ENCODE data around the gene CDK6.

Gene CDK6

DNA sequence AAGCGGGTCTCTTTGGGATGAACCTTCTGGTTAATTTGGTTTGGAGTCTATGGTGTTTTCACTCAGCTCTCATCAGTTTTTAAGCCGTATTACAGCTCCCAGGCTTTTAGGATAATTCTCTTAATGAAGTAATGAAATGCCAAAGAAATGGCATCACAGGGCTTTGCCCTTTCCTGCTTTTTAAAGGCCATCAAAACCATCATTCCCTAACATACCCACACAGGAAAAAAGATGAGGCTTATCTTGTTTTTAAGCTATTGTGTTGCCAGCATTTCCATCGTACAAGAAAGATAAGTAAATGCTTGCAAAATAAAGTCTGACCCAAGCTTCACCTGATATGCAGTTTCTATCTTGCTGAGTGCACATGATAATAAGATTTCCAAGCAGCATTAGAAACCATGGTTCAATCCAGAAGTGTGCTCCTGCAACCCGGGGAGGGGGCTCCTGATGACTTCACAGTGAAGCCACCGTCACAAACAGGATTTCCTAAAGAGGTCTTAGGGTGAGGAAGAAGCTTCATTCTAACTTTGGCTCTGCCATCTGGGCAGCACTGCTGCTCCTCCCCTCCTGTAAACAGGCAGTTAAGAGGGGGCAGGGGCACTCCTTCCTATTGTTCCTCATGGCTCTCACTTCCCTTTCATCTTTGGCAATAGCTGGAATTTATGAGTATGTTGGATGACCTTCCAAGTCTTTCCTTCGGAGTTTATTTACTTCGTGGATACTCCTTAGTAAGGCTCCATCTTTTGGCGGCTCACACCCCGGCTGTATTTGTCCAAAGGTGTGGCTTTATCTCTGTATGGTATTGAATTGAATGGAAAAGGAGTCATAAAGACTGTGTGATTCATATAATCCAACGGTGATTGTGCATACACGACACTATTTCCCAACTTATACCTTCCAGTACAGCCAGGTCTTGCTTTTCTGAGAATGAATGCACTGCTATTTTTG lies 191.0 kb downstream of the CDK6 start:
- DNase-seq (ENCODE audit: low read depth in 2 of 2), result no peak

DNA sequence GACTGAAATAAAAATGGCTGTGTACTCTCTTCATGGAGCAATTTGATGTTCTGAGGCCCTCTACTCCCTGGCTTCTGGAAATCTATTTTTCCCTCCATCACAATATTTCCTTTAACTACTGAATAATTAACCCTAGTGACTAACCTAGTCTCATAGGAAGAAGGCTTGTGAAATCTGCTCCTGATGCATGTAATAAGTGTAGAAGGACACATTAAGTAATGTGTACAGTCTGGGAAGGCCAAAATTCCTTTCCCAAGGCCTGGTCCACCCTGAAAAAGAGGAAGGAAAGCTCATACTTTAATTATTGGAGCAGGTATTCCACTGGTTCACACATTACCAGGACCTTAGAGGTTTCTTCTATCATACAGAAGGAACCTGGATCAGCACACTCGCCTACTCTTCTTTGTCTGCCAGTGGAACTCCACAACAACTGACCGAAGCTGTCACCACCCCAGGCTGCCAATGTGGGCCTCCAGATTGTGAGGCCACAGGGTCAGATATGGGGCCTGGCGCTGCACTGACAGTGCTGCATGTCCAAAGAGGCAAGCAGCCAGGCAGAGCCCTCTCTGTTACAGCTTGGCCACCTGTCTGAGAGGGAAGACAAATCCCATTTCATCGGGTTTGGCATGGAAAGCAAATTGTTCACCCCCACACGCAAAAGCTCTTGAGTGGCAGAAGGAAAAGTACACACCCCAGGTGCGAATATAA lies 191.8 kb downstream of the CDK6 start:
- no peak for DNase-seq (ENCODE audit: low read depth in 2 of 2)

DNA sequence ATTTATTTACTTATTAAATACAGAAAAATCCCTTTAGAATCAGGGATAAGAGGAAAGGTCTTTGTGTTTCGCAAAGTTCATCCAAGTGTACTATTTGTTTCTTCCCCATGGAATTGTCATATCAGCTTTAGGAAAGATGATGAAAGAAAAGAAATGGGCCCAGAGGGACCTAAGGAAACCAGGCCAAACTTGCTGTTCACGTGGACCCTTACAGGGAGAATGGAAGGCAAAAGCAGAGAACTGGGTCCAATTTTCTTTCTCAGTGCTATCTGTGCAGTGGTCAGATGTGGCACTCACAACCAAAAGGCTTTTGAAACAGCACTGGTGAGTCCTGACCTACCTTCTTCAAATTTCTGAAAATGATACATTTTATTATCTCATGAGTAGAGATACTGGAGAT lies 192.6 kb downstream of the CDK6 start:
- no peak for DNase-seq (ENCODE audit: low read depth in 2 of 2)

DNA sequence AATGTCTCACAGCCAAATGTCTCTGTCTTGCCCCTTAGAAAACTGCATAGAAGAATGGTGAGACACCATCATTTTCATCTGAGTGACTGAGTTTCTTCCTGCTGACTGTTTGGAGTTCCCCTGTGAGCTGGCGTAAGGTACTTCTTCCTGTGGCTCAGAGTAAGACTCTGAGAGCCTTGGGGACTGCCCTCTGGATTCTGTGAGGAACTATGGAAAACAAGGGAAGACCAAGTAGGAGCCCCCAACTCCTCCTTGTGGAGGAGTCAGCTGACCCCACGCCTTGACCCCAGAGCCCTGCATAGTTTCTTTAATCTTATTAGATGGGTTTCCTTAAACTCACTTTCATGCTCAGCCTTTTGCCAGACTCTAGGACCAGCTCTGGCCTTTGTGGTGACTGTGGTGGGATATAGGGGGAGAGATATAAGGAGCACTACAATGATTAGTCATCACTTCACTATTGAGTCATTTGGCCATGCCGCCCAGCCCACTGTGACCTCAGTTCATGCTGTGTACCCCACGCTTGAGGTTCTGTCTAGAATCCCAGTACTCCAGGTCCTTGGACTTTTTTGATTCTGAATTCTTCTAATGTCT lies 194.4 kb downstream of the CDK6 start:
- DNase-seq (ENCODE audit: low read depth in 2 of 2), result no peak

DNA sequence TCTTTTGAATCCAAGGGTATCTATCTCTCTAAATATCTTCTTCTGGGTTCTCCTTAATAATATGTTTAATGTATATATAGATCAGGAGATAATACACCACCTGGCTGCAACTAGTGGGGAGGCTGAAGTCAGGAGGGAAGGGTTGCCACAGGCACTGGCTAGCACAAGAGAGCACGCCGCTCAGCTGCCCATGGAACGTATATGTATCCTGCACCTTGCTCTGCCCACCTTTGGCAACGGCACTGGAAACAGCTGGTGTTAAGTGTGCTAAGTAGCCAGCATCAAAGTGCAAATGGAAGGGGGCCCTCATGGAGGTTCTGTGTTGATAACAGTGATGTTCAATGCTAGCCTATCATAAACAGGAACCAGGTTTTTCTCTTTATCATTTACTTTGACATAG lies 196.4 kb downstream of the CDK6 start:
- no peak for DNase-seq (ENCODE audit: low read depth in 2 of 2)

DNA sequence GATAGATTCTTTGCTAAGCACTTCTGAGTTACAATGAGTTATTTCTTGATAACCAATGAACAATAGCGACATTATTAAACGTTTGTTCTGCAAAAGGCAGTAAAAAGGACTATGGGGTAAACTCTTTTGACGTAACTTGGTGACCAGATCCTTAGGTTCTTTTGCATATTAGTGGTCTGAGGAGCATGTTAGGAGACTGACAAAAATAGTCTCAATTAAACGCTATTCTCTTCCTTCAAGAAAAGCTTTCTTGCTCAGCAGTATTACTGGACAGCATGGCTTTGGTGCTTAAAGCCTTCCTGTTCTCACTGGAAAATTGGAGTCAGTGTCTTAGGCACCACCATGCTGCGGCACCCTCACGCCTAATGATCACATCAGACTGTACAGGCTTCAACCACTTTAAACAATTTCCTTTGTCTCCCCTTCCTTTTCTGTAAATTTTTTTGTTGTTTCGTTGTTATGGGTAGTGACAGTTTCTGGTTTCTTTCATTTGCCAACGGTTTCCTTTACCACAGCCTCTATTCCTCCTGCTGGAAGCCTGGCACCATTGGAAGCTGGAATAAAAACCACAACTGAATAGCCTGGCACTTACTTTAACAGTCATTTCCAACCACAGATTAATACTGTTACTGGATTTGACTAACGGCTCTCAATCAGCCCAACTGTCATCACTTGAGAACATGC lies 197.0 kb downstream of the CDK6 start:
- DNase-seq (ENCODE audit: low read depth in 2 of 2), result no peak

DNA sequence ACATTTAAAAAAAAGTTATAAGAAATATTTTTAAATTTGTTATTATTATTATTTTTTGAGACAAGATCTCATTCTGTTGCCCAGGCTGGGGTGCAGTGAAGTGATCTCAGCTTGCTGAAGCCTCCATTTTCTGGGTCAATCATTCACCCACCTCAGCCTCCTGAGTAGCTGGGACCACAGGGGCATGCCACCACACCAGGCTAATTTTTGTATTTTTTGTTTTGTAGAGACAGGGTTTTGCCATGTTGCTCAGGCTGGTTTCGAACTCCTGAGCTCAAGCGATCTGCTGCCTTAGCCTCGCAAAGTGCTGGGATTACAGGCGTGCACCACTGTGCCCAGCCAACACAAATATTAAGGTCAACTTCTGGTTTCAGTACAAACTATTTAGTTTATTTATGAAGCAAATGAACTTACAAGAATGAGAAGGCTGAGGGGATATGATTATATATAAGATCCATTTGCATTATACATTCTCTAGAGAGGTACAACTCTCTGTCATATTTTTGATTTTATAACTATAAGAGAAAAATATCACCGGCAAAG lies 200.3 kb downstream of the CDK6 start:
- DNase-seq (ENCODE audit: low read depth in 2 of 2), result no peak

DNA sequence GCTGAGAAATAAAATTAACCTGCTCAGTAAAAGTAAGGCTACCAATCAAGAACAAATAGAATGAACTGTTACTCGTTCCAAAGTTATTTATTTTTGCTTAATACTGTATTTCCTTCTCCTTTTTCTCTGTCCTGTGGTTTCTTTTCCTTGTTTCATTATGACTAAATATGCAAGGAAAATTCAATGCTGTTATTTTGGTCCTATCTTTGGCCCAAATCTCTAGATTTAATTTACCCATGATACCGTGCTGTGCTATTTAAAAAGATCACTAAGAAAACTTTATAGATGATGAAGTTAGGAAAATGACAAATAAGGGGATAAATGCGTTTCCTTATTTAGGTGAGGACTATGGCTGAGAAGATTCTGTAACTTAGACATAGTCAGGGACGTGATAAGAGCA lies 200.8 kb downstream of the CDK6 start:
- no peak for DNase-seq (ENCODE audit: low read depth in 2 of 2)

DNA sequence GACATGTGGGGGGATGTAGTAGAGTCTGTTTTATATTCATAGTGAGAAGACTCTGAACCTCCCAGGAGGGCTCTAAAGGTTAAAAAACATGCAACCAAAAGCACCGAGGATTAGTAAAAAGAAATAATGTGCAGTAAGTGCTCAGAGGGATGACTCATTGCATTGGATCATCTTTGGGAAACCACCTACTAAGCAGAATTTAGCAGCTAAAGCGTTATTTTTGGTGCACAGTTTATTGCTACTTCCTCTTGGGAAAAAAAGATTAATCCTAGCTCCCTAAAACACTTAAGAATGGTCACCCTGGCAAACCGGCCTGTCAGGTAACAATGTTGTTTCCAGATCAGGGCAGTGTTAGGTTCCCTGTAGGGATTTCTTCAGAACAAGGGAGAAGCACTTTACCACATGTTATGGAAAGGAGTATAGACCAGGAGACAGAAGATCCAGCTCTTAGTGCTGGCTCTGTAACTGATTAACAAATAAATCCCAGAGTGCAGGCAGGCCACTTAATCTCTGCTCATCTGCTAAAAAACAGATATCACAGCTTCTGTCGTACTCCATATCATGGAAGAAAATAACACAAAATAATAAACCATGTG lies 201.4 kb downstream of the CDK6 start:
- DNase-seq (ENCODE audit: low read depth in 2 of 2), result peak; percentile 61

DNA sequence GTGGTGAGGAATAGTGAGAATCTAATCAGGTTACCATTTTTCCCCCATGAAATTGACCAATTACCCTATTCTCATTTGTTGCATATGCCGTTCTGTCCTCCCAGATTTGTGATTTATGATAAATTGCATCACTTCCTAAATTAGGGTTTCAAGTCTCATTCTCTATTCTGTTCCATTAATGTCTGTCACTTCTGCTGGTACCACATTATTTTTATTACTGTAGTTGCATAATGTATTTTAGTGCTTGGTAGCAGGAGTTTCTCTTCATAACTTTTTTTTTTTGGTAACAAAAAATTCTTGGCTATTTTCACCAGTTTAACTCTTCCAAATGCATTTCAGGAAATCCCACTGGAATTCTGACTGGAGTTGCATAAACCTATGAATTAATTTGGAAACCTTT lies 202.2 kb downstream of the CDK6 start:
- peak in 1 of 2 experiments; percentile 36 for DNase-seq (ENCODE audit: low read depth in 2 of 2)

DNA sequence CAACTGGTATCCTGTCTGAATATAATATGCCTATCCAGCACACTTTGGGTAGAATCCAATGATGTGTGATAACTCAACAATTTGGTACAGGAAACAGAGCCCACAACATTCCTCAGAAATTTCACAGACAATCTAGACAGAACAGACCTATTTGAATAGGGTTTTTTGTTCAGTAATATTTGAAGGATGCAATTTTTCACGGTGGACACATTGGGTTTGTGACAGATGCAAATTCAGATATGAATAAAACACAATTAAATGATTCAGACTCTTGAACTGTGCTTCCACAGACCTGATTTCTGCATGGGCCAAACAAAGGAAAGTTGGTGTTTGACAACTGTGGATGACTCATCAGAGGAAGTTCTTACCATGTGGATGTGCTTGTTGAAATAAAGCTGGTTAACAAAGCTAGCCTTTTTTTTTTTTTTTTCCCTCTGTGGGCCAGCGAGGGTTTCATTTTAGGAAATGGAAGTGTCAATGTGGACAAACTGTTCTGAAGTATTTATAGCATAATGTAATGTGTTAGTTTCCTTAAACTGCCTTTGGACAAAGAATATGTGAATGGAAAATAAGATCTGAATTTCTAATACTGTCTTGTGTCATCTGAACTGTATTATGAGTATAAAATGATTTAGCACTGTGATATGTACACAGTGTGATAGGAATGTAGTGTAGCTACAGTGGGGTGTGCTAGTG lies 203.0 kb downstream of the CDK6 start:
- peak; percentile 80 to 87 for DNase-seq (ENCODE audit: low read depth in 2 of 2)

DNA sequence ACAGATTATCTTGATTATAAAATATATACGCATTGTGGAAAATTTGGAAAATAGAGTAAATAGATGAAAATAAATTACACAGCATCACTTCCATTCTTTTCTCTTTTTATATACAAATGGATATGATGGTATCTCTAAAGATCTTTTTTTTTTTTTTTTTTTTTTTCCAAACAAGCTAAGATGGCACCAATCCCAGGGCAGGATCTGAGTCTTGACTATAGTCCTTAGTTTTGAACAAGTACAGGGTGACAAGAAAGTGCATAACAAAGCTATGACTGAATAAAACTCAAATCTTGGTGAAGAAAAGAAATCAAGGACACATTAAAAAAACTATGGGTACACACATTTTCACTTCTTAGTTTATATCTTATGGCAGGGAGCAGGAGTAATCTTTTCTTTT lies 203.6 kb downstream of the CDK6 start:
- no peak for DNase-seq (ENCODE audit: low read depth in 2 of 2)

DNA sequence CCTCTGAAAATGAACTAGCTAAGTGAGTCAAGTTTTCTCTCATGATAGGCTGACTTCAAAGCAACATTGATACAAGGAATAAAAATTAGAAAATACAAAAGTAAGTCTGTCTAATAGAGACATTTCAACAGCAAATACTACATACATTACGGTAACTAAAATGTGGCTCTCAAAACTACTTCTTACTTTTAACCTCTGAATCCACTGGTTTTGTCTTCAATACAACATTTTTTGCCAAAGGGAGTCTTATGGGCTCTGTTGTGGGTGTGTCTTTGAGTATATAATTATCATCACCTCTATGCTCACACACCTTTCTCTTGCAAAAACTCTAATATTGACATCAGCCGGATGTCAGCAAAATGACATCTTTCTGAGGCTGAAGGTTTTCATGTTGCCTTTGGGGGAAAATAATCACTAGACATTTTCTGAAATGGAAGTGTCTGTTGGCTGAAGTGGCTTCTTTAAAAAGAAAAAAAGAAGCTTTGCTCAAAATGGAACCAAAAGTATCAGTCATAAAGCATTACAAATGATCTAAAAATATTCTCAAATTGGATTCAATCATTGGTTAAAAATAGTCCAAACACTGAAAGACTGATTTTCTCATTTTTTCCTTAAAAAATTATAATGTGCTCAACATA lies 204.4 kb downstream of the CDK6 start:
- DNase-seq (ENCODE audit: low read depth in 2 of 2), result no peak

DNA sequence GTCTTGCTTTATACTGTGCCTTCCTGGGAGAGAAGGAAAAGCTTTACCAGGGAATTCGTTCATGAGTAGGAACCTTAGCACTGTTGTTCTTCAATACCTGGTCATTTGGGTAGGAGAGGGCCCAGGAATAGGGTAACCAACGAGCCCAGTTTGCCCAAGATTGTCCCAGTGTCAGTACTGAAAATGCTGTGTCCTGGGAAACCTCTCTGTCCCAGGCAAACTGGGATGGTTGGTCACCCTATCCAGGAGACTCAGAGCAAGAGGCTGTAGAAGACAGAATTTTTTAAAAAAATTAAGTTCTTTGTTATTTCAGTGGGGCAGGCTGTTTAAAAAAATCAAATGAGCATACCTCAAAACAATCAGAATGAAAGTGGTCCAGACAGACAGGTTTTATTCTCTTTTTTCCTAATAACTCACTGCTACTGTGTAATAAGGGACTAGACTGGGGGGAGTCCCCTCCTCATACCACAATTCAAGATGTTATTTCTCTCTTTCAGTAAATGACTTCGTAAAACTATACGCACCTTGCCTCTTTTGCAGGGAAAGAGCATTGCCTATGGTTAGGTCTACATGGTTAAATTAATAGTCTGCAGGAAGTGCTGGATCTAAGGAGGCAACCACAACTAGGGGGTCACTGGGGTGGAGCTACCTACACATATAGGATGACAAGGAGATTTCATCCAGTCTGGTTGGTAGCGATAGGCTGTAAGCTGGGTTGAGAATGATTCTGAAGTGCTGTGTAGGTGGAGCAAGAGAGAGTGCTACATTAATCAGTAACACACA lies 205.1 kb downstream of the CDK6 start:
- DNase-seq (ENCODE audit: low read depth in 2 of 2), result no peak

DNA sequence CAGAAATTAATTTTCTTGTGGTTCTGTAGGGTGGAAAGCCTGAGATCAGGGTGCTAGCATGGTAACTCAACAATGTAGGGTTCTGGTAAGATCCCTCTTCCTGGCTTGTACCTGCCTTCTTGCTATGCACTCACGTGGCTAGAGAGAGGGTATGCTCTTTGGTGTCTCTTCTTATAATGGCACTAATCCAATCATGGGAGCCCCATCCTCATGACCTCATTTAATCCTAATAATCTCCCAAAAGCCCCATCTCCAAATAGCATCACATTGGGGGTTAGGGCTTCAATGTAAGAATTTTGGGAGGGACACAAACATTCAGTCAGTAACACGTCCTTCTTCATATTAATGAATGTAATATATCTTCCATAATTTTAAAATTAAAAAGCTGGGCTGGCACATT lies 206.6 kb downstream of the CDK6 start:
- no peak for DNase-seq (ENCODE audit: low read depth in 2 of 2)

DNA sequence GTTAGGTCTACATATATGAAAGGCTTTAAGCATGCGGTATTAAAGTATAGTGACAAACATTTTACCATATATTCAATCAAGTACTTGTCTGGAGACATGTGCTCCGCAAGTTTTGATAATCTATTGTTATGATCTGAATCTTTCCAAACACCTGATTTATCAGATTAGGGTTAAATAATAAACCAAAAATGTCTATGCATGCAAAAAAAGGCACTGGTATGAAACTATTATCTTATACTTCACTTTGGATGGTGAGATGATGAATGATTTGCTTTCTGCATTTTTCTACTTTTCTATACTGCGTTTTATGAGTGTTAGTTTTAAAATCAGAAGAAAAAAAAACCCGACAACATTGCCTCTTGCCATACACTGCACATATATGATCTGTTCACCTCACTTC lies 208.4 kb downstream of the CDK6 start:
- DNase-seq (ENCODE audit: low read depth in 2 of 2), result no peak

DNA sequence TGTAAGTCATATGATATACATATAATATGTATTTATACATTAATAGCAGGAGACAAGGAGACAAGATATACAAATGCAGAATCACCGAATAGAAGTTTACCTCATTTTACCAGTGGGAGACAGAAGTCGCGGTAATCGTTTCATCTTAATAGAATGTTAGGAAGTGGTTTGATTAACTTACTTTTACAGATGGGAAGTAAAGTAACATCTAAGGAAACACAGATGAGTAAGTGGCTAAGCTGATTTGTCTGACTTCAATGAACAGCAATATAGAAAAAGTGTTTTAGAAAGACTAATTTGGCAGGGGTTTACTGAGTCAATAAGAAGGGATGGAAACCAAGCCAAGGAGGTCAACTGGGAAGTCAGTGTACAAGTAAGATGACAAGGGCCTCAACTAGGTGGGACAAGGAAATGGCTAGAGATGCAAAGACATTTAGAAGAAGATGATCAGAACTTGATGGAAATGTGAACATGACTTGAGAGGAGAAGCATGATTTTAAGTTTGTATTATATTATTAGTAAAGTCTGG lies 210.0 kb downstream of the CDK6 start:
- no peak for DNase-seq (ENCODE audit: low read depth in 2 of 2)

DNA sequence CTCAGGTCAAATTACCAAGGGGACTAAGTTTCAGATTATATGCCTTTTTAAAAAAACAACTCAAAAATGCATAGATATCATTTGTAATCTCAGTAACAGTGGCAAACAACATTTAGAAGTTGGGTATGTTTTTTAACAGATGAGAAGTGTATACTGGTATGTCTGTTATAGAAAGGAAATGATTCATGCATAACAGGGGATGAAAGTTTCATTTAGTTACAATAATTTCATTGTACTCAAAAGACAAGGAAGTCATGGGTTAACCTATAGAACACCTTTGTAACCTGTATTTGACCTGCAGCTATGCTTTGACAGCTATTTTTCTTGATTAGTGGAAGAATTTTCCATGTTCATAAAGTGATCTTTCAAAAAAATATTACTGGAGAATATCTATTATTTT lies 210.8 kb downstream of the CDK6 start:
- DNase-seq (ENCODE audit: low read depth in 2 of 2), result no peak

DNA sequence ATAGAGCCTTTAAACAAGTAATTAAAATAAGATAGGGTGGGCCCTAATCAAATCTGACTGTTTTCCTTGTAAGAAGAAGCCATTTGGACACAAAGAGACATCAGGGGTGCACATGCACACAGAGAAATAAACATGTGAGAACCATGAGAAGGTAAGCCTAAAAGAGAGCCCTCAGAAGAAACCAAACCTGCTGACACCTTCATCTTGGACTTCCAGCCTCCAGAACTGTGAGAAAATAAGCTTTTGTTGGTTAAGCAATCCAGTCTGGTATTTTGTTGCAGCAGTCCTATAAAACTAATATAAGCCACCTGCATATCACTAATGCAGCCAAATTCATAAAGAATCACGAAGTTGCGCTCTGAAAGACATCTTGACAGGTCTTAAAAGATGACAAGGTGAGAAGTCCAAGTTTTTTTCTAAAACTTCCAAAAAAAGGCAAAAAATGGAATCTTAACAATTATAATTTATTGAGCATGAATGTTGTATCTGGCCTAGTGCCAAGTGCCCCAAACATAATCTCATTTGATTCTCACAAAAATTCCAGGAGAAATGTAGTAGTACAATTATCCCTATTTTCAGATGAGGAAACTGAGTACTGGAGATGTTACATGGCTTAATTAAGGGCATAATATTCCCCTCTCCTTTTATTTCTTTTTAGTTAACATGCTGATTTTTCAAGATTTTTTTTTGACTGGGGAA lies 211.9 kb downstream of the CDK6 start:
- no peak for DNase-seq (ENCODE audit: low read depth in 2 of 2)

Measured in fibroblast of skin of left quadriceps (primary cell).